ENCODE data around the gene BRD4.
A peak's percentile ranks its signal among the peaks of the same experiment; 100 is the strongest.

Gene BRD4

DNA sequence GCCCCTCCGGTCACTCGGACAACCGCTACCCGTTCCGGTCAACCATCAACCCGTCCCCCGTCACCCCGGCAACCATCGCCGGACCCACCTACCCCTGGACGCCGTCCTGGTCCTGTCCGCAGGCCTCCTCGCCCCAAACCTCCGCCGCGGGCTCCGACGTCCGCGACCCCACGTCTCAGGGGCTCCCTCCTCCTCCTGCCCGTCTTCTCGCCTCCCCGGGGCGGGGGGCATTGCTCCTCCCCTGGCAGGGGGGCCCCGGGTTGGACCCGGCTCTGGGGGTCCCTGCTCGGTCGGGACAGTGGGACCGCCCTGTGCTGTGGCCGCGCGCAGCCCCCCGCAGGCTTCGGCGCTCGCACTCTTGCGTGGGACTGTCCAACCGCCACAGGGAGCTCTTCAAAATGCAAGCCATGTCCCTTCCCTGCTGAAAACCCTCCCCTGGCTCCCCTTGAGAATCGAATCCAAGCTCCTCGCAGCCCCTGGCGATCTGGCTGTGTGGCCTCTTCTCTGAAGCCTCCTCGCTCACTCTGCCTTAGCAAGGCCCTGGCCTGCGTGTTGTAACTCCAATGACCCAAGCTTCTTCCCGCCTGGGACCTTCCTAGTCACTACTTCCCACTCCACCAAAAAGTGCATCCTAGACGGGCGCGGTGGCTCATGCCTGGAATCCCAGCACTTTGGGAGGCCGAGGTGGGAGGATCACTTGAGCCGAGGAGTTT lies 108.5 kb downstream of the BRD4 start:
- no peak for TF ChIP-seq JUND (IDR thresholded peaks at IDR 0.05; ENCODE audit: low read depth)
- in situ Hi-C loops (cut with HindIII; ENCODE audit: low pct_unique_long_range_greater_than_20kb, low sequenced_read_pairs) = no loop called here
- no peak for DNase-seq (ENCODE audit: low read depth in 1 of 2, low spot score in 1 of 2)

DNA sequence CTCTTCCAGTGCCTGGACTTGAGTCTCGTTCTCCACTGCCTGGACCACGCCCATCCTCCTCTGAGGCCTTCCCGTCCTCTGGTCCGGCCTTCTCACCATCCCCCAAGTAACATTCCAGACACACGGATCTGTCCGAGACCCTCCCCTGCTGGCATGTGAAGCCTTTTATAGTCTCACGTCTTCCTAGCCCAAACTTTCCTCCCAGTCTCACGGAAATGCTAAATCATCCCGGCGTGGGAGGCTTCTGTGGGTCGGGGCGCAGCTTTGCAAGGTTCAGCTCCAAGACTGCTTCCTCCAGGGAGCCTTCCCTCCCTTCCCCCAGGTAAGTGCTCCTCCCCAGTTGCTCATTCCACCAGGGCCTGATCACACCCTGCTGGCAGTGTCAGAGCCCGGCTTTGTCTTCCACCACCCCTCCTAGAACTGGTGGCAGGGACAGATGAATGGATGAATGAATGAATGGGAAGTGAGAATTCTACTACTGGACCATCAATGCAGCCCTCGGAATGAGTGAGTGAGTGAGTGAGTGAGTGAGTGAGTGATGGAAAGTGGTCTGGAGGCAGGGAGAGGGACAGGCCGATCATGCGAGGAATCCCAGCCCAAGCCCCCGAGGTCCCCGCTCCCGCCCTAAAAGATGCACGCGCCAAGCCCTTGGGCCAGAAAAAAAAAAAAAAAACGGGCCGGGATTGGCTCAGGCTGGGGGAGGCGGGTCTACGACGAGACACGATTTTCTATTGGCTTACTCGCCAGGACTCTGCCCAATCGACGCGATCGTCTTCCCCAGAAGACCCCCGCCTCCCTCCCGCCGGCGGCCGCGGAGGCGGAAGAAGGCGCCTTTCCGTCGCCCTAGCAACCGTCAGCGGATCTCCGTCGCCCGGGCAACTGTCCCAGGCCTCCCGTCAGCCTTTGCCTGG lies 109.3 kb downstream of the BRD4 start:
- in situ Hi-C loops (cut with HindIII; ENCODE audit: low pct_unique_long_range_greater_than_20kb, low sequenced_read_pairs) = no loop called here
- DNase-seq (ENCODE audit: low read depth in 1 of 2, low spot score in 1 of 2) = no peak
- TF ChIP-seq JUND (IDR thresholded peaks at IDR 0.05; ENCODE audit: low read depth) = no peak

DNA sequence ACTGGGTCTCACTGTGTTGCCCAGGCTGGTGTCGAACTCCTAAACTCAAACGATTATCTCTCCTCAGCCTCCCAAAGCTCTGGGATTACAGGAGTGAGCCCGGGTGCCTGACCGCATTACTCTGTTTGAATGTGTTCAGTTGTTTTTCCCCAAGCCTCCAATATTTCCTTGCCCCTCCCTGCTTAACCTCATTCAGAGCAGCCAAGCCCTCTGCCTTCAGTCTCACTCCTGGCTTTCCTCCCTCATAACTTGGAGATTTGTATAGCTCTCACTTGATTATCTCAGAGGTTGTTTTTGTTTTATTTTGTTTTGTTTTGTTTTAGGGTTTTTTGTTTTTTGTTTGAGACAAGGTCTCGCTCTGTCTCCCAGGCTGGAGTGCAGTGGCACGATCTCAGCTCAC lies 111.5 kb downstream of the BRD4 start:
- no peak for TF ChIP-seq JUND (IDR thresholded peaks at IDR 0.05; ENCODE audit: low read depth)
- in situ Hi-C loops (cut with HindIII; ENCODE audit: low pct_unique_long_range_greater_than_20kb, low sequenced_read_pairs) = no loop called here
- DNase-seq (ENCODE audit: low read depth in 1 of 2, low spot score in 1 of 2) = no peak

DNA sequence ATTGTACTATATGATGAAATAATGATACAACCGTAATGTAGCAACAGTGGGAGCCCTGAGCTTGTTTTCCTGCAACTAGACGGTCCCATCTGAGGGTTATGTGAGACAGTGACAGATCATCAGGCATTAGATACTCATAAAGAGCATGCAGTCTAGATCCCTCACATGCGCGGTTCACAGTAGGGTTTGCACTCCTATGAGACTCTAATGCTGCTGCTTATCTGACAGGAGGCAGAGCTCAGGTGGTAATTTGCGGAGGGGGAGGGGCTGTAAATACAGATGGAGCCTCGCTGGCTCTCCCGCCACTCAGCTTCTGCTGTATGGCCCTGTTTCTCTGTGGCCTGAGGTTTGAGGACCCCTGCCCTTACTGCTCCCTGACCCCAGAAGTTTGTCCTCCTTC lies 113.8 kb downstream of the BRD4 start:
- no peak for TF ChIP-seq JUND (IDR thresholded peaks at IDR 0.05; ENCODE audit: low read depth)

DNA sequence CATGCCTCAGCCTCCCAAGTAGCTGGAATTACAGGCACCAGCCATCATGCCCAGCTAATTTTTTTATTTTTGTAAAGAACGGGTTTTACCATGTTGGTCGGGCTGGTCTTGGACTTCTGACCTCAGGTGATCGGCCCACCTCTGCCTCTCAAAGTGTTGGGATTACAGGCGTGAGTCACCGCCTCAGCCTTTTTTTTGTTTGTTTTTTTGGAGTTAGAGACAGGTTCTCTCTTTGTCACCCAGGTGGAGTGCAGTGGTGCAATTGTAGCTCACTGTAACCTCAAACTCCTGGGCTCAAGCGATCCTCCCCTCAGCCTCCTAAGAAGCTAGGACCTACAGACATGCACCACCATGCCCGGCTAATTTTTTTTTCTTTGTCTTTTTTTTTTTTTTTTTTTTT lies 116.0 kb downstream of the BRD4 start:
- no peak for DNase-seq (ENCODE audit: low read depth in 1 of 2, low spot score in 1 of 2)
- no peak for TF ChIP-seq JUND (IDR thresholded peaks at IDR 0.05; ENCODE audit: low read depth)
- in situ Hi-C loops (cut with HindIII; ENCODE audit: low pct_unique_long_range_greater_than_20kb, low sequenced_read_pairs) = no loop called here

More for the DNA sequence above, 113.8 kb downstream of the BRD4 start:
- in situ Hi-C loops (cut with HindIII; ENCODE audit: low pct_unique_long_range_greater_than_20kb, low sequenced_read_pairs) = no loop called here
- DNase-seq (ENCODE audit: low read depth in 1 of 2, low spot score in 1 of 2) = no peak

DNA sequence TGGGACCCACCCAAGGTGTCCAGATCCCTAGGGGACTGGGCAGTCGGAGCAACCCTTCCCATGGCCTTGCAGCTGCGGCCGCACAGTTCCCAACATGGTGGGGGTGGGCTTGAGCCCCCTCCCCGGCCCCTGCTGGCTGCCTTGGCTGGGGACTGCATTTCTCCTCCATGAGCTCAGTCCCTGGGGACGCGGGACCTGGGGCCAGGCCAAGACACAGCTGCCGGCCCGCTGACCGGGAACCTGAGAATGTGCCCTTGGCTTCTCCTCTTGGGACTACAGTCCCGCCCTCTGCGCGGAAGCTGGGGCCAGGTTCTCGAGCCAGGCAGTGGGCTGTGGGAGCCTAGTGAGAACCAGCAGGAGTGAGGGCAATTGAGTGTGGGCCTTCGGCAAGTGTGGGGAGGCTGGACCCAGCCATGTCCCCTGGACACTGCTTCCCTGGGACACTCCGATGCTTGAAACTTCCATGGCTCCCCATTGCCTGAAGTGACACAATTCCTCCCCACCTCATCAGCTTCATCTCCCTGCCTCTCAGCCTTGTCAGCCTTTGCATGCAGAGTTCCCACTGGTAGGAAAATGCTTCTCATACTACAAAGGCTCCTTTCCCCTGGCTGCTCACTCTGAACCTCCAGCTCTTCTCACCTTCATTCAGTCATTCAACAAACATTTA lies 118.5 kb downstream of the BRD4 start:
- no peak for DNase-seq (ENCODE audit: low read depth in 1 of 2, low spot score in 1 of 2)
- in situ Hi-C loops (cut with HindIII; ENCODE audit: low pct_unique_long_range_greater_than_20kb, low sequenced_read_pairs) = no loop called here
- no peak for TF ChIP-seq JUND (IDR thresholded peaks at IDR 0.05; ENCODE audit: low read depth)

DNA sequence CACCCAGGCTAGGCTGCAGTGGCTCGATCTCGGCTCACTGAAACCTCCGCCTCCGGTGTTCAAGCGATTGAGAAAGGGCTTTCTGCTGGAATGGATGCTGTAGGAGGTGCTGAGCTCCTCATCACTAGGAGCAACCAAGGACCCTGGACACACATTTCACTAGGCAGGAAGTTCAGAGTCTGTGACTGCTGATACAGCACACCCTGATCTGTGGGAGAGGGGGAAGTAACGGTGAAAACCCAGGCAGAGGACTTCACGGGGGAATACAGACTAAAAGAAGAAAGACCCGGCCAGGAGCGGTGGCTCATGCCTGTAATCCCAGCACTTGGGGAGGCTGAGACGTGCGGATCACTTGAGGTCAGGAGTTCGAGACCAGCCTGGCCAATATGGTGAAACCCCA lies 119.6 kb downstream of the BRD4 start:
- in situ Hi-C loops (cut with HindIII; ENCODE audit: low pct_unique_long_range_greater_than_20kb, low sequenced_read_pairs) = no loop called here
- no peak for TF ChIP-seq JUND (IDR thresholded peaks at IDR 0.05; ENCODE audit: low read depth)
- no peak for DNase-seq (ENCODE audit: low read depth in 1 of 2, low spot score in 1 of 2)

DNA sequence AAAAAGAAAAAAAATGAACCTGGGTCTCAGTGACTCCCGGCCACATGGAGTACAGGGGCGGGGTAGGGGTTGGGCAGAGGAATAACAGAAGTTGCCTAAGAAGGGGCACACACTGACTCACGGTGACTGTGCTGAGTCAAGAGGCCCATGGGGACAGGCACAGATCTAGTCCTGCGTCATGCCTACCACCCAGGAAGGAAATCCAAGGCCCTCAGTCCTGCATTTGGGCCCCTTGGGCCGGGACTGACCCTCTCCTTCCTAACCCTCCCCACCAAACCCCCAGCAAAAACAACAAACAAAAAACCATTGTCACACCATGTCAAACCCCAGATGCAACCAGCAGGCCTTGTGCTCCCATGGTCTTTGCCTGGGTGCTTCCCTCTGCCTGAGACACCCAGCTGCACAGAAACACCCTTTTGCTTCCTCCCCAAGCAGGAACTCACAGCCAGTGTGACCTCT lies 122.0 kb downstream of the BRD4 start:
- DNase-seq (ENCODE audit: low read depth in 1 of 2, low spot score in 1 of 2) = no peak
- no peak for TF ChIP-seq JUND (IDR thresholded peaks at IDR 0.05; ENCODE audit: low read depth)
- in situ Hi-C loops (cut with HindIII; ENCODE audit: low pct_unique_long_range_greater_than_20kb, low sequenced_read_pairs) = no loop called here

DNA sequence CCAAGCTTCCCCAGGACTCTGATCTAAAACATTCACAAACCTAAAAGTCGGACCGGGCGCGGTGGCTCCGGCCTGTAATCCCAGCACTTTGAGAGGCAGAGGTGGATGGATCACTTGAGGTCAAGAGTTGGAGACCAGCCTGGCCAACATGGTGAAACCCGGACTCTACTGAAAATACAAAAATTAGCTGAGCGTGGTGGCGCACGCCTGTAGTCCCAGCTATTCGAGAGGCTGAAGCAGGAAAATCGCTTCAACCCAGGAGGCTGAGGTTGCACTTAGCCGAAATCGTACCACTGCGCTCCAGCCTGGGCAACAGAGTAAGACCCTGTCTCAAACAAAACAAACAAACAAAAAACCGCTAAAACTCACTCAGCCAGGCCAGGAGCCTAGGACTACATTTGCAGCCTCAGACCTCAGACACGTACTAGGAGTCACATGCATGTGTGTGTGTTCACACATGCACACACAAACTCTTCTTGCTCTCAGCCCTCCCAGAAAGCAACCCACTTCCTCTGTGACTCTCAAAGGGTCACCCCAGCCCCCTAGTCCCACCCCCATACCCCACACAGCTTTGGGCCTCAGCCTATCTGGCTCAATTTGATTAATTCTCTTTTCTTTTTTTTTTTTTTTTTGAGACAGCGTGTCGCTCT lies 130.8 kb downstream of the BRD4 start:
- DNase-seq (ENCODE audit: low read depth in 1 of 2, low spot score in 1 of 2) = no peak
- TF ChIP-seq JUND (IDR thresholded peaks at IDR 0.05; ENCODE audit: low read depth) = no peak
- in situ Hi-C loops (cut with HindIII; ENCODE audit: low pct_unique_long_range_greater_than_20kb, low sequenced_read_pairs) = no loop called here

DNA sequence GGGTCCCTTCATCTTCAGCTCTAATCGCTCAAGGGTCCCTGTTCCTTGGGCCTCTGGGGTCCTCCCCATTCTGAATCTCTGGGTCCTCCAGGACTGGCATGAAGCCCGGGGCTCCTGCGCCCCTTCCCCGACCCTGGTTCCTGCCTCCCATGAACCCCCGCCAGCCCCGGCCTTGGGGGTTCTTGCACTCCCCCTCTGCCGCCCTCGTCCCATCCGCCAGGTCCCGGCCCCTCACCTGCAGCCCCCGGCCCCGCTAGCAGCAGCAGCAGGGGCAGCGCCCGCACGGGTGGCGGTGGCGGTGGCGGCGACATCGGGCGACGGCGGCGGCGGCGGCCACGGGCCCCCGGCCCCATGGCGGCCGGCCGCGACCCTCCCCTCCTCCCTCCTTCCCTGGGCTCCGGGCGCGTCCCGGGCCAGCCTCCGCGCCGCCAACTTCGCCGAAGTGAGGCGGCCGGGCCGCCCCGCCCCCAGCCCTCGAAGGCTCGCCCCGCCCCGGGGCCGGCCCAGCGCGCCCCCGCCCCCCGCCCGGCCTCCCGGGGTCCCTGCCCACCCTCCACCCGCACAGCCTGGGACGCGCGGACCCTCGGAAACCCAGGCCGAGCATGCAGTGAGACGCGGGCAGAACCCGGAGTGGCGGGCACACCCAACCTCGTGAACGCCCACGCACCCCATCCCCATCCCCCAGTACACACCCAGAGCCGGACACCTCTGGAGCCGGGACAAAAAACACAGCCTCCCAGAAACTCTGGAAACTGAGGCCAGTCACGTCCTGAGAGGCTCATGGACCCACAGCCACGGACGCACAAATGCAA lies 131.6 kb downstream of the BRD4 start, which contains the start of gene NOTCH3:
Gene NOTCH3, minus strand, starts transcription at position 443 of the 812 bp plus-strand sequence. Its CDS starts 90 bp downstream, at position 353.
- TF ChIP-seq JUND (IDR thresholded peaks at IDR 0.05; ENCODE audit: low read depth) = no peak
- peak; percentile 31 to 66 for DNase-seq (ENCODE audit: low read depth in 1 of 2, low spot score in 1 of 2)
- in situ Hi-C loops (cut with HindIII; ENCODE audit: low pct_unique_long_range_greater_than_20kb, low sequenced_read_pairs) = no loop called here

Data from T47D (cell line).